Muscle of leg (tissue), 11 donors: ENCODE measurements around the gene DDAH2. TPM values are rescaled to one million over a fixed set of nuclear protein-coding genes. Genes with fewer than 3 reads are reported as not detected.

Experiments
- DNase-seq: peaks from one replicate; pipeline ENCODE4 v3.0.0; 2013
- H3K27ac ChIP-seq: one replicate; pipeline ENCODE4 v1.5.1; 2013; ENCODE audit warnings: mild to moderate bottlenecking, low read length, control low read depth
- H3K27me3 ChIP-seq: one replicate; pipeline ENCODE4 v1.6.1; 2013; ENCODE audit warnings: low read length; ENCODE audit not compliant: control insufficient read depth, insufficient read depth
- H3K36me3 ChIP-seq: one replicate; pipeline ENCODE4 v1.6.1; 2013; ENCODE audit warnings: low read length; ENCODE audit not compliant: control insufficient read depth, insufficient read depth
- H3K4me1 ChIP-seq: one replicate; pipeline ENCODE4 v1.6.1; 2013; ENCODE audit warnings: low read length; ENCODE audit not compliant: control insufficient read depth, insufficient read depth
- H3K4me3 ChIP-seq: one replicate; pipeline ENCODE4 v1.5.1; 2013; ENCODE audit warnings: low read length, control low read depth
- H3K9me3 ChIP-seq: replicated peaks from 2 replicates; pipeline ENCODE4 v1.6.1; 2013; ENCODE audit warnings: low read depth, low read length; ENCODE audit not compliant: control insufficient read depth
- WGBS: methylation state at CpG from one replicate; pipeline ENCODE4 v1.1.5; 2013; ENCODE audit warnings: missing lambda C conversion rate; ENCODE audit not compliant: insufficient coverage; 5-methylcytosine and 5-hydroxymethylcytosine counted together
- polyA plus RNA-seq, 8 donors: library from polyadenylated mRNA; unstranded; fragments of 120-200 nt; gene quantifications; one replicate each; pipeline versions ENCODE4 v1.2.1 to v1.2.3, GENCODE V29; 2013; ENCODE audit warnings: inconsistent platforms in 1 of 8, low replicate concordance in 1 of 8; ENCODE audit not compliant: insufficient read length in 8 of 8, insufficient read depth in 1 of 8
- total RNA-seq: library from RNA; stranded (reverse); fragments of 120-200 nt; gene quantifications from one replicate; pipeline ENCODE4 v1.2.4, GENCODE V29; 2013

The DDAH2 gene
- total and polyA plus RNA-seq, 9 donors: 101 to 147 (median 133) TPM

DNA sequence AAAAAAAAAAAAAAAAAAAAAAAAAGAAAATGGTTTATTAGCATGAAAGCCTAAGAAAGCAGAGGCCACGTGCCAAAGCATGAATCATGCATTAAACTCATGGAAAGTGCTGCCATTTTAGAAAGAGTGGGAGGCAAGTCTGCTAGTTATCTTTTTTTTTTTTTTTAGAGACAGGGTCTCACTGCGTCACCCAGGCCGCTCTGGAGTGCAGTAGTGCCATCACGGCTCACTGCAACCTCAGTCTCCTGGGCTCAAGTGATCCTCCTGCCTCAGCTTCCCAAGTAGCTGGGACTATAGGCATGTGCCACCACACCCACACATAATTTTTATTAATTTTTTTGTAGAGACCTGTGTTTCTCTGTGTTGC is 42.9 kb upstream of the DDAH2 start:
- H3K27ac ChIP-seq: no peak overlapping the region
- WGBS: no CpG with 5 or more reads among the region's 4 CpGs
- no peaks in the 10 kb centered on the region for H3K36me3 ChIP-seq
- DNase-seq: no peak
- H3K27me3 ChIP-seq: no peaks in the 10 kb centered on the region
- H3K4me3 ChIP-seq: no peak overlapping the region
- H3K4me1 ChIP-seq: peaks cover 5% of the 10 kb centered on the region
- H3K9me3 ChIP-seq: no peaks in the 10 kb centered on the region

DNA sequence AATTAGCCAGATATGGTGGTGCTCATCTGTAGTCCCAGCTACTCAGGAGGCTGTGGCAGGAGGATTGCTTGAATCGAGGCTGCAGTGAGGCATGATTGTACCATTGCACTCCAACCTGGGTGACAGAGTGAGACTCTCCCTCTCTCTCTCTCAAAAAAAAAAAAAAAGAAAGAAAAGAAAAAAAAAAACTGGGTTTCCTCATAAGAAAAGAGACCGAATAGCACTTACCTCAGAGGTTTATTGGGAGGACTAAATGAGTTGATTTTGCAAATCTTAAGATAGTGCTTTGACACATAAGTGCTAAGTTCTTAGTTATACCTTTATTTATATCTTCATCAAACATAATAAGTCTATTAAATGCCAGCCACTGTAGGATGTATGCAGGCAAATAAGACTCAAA is 41.8 kb upstream of the DDAH2 start:
- H3K4me1 ChIP-seq: peaks cover 7% of the 10 kb centered on the region
- no peaks in the 10 kb centered on the region for H3K9me3 ChIP-seq
- H3K27me3 ChIP-seq: peaks cover 4% of the 10 kb centered on the region
- WGBS: no CpG with 5 or more reads among the region's 2 CpGs
- no peak overlapping the region for H3K4me3 ChIP-seq
- no peak for DNase-seq
- no peaks in the 10 kb centered on the region for H3K36me3 ChIP-seq
- H3K27ac ChIP-seq: no peak overlapping the region

DNA sequence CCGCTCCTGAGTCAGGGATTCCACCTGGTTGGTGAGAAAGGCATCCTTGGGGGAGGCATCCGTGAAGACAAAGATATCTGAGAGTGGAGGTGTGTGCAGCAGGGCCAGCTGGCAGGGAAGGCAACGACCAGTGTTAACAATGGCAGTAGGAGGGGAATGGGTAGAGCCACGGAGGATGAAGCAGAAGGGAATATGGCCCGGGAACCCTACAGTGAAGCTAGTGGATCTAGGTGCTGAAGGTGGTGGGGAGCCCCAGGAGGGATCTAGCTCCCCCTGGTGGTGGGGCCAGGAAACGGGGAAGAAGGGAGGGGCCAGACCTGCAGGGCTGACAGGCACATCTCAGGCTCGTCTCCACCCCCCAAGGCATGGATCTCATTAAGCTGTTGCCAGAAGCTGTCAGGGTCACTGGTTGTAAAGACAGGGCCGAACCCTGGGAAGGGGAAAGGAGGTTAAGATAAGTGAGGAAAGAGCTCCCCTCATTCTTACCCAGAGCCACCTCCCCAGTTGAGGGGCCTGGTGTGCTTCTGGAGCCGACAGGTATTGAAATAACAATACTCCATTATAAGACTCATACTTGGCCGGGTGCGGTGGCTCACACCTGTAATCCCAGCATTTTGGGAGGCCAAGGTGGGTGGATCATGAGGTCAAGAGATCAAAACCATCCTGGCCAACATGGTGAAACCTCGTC is 40.7 kb upstream of the DDAH2 start:
- Histone ChIP-seq H3K36me3 (no peaks in the 10 kb centered on the region), H3K4me3 (no peak overlapping the region), H3K27me3 (peaks cover 4% of the 10 kb centered on the region), H3K27ac (no peak overlapping the region), H3K9me3 (no peaks in the 10 kb centered on the region), H3K4me1 (peaks cover 7% of the 10 kb centered on the region)
- peak; percentile 35 for DNase-seq
- 74% methylated on average over 5 of the region's 12 CpGs for WGBS

DNA sequence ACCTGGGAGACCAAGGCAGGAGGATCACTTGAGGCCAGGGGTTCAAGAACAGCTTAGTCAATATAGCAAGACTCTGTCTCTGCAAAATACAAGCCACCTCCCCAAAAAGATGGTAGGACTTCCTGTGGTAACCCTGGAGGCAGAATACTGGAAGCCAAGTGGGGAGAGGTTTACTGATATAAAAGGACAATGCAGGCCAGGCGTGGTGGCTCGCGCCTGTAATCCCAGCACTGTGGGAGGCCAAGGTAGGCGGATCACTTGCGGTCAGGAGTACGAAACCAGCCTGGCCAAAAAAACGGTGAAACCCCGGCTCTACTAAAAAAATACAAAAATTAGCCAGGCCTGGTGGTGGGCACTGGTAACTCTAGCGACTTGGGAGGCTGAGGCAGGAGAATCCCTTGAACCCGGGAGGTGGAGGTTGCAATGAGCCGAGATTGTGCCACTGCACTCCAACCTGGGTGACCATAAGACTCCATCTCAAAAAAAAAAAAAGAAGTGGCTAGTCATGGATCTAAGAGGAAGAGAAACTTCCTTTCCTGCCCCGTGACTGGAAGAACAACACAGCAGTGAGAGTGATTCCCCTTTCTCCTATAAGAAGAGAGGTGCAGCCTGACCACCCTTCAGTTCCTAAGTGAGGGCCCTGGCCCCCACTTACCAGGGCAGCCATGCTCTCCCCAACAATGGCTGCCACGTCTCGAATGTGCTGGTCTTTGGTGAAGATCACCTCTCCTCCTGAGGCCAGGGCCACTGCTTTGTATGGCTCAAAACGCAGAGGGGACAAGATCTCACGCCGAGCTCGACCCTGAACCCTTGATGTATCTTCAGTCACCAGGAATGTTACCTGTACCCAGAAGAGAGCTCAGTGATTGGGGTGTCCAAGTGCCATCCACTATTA is 39.5 kb upstream of the DDAH2 start:
- WGBS: 91% methylated on average over 7 of the region's 18 CpGs
- H3K4me3 ChIP-seq: no peak overlapping the region
- no peaks in the 10 kb centered on the region for H3K9me3 ChIP-seq
- H3K4me1 ChIP-seq: peaks cover 7% of the 10 kb centered on the region
- peaks cover 4% of the 10 kb centered on the region for H3K27me3 ChIP-seq
- H3K36me3 ChIP-seq: peaks cover 4% of the 10 kb centered on the region
- no peak overlapping the region for H3K27ac ChIP-seq
- DNase-seq: peak; percentile 67

DNA sequence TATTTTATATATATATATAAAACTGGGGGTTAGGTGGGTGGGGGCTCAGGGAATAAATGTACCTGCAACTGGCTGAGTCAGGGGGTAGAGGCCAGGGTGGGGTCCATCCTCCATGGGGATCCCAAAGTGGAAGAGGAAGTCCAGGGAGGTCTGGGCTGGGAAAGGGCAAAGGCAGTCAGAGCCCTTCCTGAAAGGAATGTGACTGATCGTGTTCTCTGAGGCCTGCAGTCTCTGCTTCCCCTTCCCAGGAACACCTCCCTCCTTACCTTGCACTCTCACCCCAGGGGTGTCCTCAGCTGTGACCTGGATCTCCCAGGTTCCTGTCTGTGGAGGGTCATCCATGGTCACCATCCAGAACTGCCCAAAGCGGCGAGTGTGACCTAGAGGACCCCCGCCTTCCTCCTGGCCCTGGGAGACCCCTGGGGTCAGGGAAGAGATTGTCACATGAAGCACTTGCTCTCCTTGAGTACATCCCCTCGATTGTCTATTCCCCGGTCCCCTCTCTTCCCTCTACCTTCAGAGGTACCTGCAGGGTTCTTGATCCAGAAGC is 38.1 kb upstream of the DDAH2 start:
- peaks cover 8% of the 10 kb centered on the region for H3K36me3 ChIP-seq
- H3K9me3 ChIP-seq: no peaks in the 10 kb centered on the region
- H3K27me3 ChIP-seq: peaks cover 4% of the 10 kb centered on the region
- peaks cover 16% of the 10 kb centered on the region for H3K4me1 ChIP-seq
- no CpG with 5 or more reads among the region's 6 CpGs for WGBS
- H3K4me3 ChIP-seq: no peak overlapping the region
- no peak for DNase-seq
- no peak overlapping the region for H3K27ac ChIP-seq

DNA sequence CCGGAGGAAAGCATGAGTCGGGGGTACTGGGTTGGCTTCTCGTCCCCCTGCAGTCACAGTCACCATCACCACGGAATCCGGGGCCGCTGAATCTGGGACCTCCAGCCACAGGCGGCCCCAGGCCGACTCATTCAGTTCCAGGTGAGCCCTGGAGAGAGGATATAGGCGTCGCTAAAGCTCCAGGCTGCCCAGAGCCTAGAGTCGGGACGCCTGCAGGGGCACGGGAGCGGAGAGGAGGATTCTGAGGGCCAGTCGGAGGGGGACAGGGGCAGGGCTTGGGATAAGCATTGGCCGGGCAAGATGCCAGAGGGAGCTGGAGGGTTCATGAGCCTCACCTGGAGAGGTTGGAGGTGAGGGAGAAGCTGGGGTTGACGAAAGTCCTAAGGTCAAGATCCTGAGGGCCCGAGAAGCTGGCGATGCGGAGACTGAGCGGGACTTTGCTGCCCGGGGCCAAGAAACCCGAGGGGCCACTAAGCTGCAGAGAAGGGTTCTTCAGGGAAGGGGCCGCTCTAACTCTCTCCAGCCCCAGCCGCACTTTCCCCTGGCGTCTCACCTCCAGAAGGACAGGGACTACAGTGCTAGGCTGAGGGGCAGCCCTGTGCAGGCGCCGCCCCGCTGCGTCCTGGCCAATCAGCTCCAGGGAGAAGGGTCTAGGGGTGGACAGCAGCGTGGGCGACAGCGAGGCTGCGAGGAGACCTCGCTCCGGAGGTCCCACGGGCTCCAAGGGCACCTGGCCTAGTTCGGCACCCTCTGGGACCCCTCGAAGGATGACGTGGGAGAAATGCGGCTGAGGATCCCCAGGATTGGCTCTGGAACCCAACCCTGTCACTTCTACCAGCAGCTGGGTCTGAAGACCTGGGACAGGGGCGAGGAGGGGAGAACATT is 37.1 kb upstream of the DDAH2 start:
- Histone ChIP-seq H3K4me3 (peak overlapping the region; percentile 11), H3K27me3 (peaks cover 4% of the 10 kb centered on the region), H3K9me3 (no peaks in the 10 kb centered on the region), H3K27ac (no peak overlapping the region), H3K36me3 (peaks cover 14% of the 10 kb centered on the region), H3K4me1 (peaks cover 16% of the 10 kb centered on the region)
- DNase-seq: peak; percentile 37
- 27% methylated on average over 30 of the region's 42 CpGs for WGBS

DNA sequence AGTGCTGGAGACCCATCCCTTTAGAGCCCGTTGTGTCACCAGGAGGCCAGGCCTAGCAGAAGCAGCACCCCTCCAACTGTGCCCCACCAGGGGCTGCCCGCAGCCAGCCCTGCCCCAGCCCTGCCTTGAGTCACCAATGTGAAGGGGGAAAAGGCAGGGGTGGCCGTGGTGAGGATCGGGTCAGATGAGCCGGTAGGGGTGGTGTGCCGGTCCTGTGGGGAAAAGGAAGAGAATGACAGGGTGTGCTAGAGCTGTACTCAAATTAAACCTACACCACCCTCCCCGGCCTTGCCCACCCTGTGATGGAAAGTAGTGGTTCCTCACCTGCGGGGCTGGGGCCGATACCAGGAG is 36.4 kb upstream of the DDAH2 start:
- Histone ChIP-seq H3K36me3 (peaks cover 20% of the 10 kb centered on the region), H3K27me3 (peaks cover 4% of the 10 kb centered on the region), H3K27ac (no peak overlapping the region), H3K4me3 (no peak overlapping the region), H3K4me1 (peaks cover 16% of the 10 kb centered on the region), H3K9me3 (no peaks in the 10 kb centered on the region)
- WGBS: no CpG with 5 or more reads among the region's 9 CpGs
- no peak for DNase-seq

DNA sequence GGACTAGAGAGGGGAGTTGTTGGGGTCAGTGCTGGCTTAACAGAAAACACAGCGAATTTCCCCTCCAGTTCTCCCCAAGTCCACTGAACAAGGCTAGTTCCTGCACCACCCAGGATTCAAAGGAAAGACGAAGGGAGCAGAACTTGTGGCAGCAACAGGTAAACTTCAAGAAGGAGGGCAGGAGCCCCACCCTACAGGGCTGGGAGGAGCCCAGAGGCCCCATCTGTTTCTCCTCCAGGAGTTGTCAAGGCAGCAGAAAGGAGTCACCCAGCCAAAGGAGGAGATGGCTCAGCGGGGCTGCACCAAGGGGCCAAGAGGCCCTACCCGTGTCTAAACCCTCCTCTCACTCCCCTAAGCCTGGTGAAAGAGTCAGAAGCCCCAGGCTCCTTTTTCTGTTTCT is 35.1 kb upstream of the DDAH2 start:
- Histone ChIP-seq H3K9me3 (no peaks in the 10 kb centered on the region), H3K36me3 (peaks cover 34% of the 10 kb centered on the region), H3K4me3 (no peak overlapping the region), H3K27ac (no peak overlapping the region), H3K4me1 (peaks cover 16% of the 10 kb centered on the region), H3K27me3 (peaks cover 4% of the 10 kb centered on the region)
- no peak for DNase-seq
- WGBS: 67% methylated on average over 1 of the region's 4 CpGs

DNA sequence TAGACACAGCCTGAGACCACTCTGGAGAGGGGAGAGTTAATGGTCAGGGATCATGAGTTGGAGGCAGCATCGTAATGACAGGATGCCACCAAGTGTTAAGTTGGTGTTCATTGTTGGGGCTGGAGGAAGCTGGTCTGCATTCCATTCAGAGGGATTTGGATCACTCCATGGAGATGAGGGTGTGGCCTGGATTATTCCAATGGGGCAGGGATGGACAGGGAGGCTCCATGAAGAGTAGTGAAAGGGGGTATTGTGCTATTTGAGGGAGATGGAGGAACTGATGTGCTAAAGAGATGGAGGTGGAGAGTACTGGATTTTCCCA is 34.5 kb upstream of the DDAH2 start:
- Histone ChIP-seq H3K9me3 (no peaks in the 10 kb centered on the region), H3K27me3 (peaks cover 4% of the 10 kb centered on the region), H3K36me3 (peaks cover 40% of the 10 kb centered on the region), H3K4me3 (no peak overlapping the region), H3K4me1 (peaks cover 16% of the 10 kb centered on the region), H3K27ac (peak overlapping the region; percentile 59)
- peak; percentile 58 for DNase-seq
- 0% methylated on average over 1 of the region's 1 CpG for WGBS
